Measurements from ENCODE around the gene SLC17A3.

Gene SLC17A3

DNA sequence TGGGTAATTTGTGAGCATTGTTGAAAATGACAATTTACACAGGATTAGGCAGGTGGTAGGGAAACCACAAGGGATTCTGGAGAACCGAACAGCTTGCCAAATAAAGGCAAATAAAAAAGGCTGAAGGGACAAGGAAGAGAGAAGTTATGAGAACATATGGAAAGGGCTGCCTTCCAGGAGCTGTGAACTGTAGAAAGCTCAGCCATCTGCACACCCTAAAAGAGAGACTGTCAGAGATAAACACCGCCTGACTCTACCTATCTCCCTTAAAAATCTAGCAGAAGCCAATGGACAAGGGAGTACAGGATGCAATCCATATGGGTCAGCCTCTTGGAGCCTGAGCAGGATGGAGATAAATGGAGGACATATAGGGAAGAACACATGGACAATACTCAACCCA, 29.5 kb downstream of the SLC17A3 start:
- DNase-seq (ENCODE audit: low read depth, low spot score), result no peak
- H3K27ac ChIP-seq, result no peak overlapping the region

DNA sequence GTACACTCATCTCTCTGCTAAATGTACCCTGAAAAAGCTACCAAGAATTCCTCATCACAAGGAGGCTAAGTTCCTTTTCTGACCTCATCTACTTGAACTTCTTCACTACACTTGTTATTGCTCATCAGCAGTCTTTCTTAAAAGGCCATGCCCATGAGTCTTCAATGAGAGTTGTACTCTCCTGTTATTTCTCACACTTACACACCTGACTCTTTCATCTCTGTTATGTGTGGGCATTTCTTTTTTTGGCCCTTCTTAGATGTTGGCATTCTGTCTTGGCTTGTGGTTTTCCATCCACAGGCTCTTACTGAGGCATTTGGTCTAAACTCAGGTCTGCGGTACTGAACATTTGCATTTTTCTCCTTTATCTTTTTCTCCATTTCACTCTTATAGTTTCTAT, 31.5 kb downstream of the SLC17A3 start:
- H3K27ac ChIP-seq, result no peak overlapping the region
- no peak for DNase-seq (ENCODE audit: low read depth, low spot score)

DNA sequence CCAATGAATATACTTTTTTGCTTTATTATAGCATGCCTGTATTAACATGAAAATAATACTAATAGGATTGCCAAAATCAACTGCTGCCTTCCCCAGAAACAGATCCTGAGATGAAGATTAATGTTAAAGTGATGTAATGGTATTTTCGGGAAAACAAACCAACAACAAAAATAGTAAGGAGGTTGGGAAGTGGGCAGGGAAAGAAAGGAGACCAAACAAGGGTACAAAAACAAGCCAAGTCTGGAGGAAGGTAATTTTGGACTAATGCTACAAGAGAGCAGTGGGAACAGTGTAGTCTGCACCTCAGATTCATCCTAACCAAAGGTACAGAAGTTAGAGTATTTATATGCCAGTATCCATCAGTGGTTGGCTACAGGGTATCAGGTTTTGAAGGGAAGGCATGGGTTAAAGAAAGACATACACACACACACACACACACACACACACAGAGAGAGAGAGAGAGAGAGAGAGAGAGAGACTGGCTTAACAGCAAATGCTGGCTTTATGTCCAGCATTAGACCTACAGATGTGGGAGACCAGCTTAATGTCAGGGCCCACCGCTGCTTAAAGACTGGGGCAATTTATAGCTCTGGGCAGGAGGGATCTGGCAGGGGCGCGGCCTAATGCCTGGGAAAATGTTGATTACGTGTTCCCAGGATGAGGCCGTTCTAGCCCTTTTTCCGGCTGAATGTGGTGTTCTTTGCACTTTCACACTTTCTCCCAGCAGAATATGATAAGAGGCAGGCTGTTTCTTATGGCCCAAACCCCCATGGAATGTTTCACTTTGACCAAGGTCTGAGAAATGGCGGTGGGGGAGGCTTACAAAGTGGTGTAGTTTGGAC, 38.4 kb downstream of the SLC17A3 start:
- H3K27ac ChIP-seq, result no peak overlapping the region
- no peak for DNase-seq (ENCODE audit: low read depth, low spot score)

DNA sequence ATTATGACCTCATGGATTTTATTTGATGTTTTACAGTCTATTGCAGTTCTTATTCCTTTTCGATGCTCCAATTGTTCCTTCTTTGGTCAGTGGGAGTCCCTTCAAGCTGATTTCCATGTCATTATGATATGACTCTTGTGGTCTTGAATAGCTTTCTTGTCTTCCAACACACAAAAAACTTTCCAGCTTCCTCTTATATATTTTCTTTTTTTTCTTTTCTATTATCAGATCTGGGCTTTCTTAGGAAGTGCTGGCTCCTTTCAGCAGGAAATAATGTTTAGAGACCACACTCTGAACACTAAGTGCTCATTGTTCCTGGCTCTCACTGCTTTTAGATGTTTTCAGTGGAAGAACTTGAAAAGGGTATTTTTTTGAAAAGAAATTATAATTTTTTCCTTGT, 39.1 kb downstream of the SLC17A3 start:
- no peak overlapping the region for H3K27ac ChIP-seq
- no peak for DNase-seq (ENCODE audit: low read depth, low spot score)

GRCh38 chr6:25833136-25833535, 40.9 kb downstream of the SLC17A3 start:
- no peak for DNase-seq (ENCODE audit: low read depth, low spot score)
- no peak overlapping the region for H3K27ac ChIP-seq

- H3K27ac ChIP-seq, result no peak overlapping the region
- no peak for DNase-seq (ENCODE audit: low read depth, low spot score)
These were observed 41.4 kb downstream of the SLC17A3 start for GRCh38 chr6:25832670-25833069.

- DNase-seq (ENCODE audit: low read depth, low spot score), result no peak
- H3K27ac ChIP-seq, result no peak overlapping the region
These were observed 41.8 kb downstream of the SLC17A3 start for GRCh38 chr6:25832307-25832662.

- no peak within 1 kb of the TSS for H3K27ac ChIP-seq
- no peak for DNase-seq (ENCODE audit: low read depth, low spot score)
These were observed 42.3 kb downstream of the SLC17A3 start, which contains the start of gene SLC17A1 for GRCh38 chr6:25831532-25832306. Gene SLC17A1 (minus strand): TSS chr6:25832052. CDS start chr6:25830557, 1,495 bp downstream.

- no peak for DNase-seq (ENCODE audit: low read depth, low spot score)
- no peak overlapping the region for H3K27ac ChIP-seq
These were observed 43.6 kb downstream of the SLC17A3 start for GRCh38 chr6:25830458-25830857.

GRCh38 chr6:25829375-25829774, 44.7 kb downstream of the SLC17A3 start:
- DNase-seq (ENCODE audit: low read depth, low spot score), result no peak
- no peak overlapping the region for H3K27ac ChIP-seq

GRCh38 chr6:25821341-25821740, 52.7 kb downstream of the SLC17A3 start:
- DNase-seq (ENCODE audit: low read depth, low spot score), result no peak
- no peak overlapping the region for H3K27ac ChIP-seq

GRCh38 chr6:25816252-25816651, 57.8 kb downstream of the SLC17A3 start:
- DNase-seq (ENCODE audit: low read depth, low spot score), result no peak
- H3K27ac ChIP-seq, result no peak overlapping the region

DNA sequence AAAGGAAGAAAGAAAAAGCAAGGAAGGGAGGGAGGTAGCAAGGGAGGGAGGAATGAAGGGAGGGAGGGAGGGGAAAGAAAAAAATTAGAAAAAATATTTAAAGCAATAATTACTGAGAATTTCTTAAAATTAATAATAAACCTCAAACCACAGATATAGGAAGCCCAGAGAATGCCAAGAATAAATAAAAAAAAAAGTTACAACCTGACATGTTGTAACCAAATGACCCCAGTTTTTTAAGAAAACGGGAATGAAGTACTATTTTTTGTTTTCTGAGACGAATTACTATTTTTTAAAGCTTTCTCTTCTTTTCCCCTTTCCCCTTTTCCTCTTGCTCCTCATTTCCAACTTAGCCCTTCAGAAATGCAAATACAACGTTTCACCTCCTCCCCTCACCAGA, 58.8 kb downstream of the SLC17A3 start:
- H3K27ac ChIP-seq, result no peak overlapping the region
- no peak for DNase-seq (ENCODE audit: low read depth, low spot score)

- DNase-seq (ENCODE audit: low read depth, low spot score), result no peak
- H3K27ac ChIP-seq, result no peak overlapping the region
These were observed 69.2 kb downstream of the SLC17A3 start for GRCh38 chr6:25804804-25805203.

DNA sequence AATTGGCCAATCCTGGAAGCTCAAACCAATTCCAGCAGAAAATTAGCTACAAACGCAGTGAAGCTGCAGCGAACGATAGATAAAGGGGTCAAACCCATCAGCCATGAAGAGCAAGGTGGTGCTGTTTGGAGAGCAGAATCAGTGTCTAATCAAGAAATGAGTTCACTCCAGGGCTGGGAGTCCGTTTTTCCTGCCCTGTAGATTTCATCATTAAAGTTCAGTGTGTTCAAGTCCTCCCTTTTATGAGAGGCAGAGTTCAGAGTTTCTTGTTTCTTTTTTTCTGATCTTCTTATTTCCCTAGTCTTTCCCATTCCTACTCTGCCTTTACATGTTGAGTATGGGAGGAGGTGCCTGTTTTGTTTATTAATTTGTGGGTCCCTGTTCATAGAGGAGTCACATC, 72.6 kb downstream of the SLC17A3 start:
- no peak for DNase-seq (ENCODE audit: low read depth, low spot score)
- no peak overlapping the region for H3K27ac ChIP-seq

All from epithelial cell of prostate (primary cell).